GM18505 (cell line): ENCODE data around the gene SEC22A.

Source experiments
- ATAC-seq: cut with Tn5 transposase; IDR thresholded peaks from one replicate; pipeline ENCODE4 v1.9.1; 2021; ENCODE audit not compliant: unreplicated experiment
- POLR2A ChIP-seq: IDR thresholded peaks from 4 replicates; pipeline ENCODE4 v1.6.1; 2011; ENCODE audit warnings: borderline replicate concordance; ENCODE audit not compliant: insufficient read depth, insufficient read length; ENCODE audit errors: extremely low read depth

Gene SEC22A

GRCh38 chr3:123284399-123285010 is 82.8 kb downstream of the SEC22A start:
- ATAC-seq: no peak
- TF ChIP-seq POLR2A: no peak

DNA sequence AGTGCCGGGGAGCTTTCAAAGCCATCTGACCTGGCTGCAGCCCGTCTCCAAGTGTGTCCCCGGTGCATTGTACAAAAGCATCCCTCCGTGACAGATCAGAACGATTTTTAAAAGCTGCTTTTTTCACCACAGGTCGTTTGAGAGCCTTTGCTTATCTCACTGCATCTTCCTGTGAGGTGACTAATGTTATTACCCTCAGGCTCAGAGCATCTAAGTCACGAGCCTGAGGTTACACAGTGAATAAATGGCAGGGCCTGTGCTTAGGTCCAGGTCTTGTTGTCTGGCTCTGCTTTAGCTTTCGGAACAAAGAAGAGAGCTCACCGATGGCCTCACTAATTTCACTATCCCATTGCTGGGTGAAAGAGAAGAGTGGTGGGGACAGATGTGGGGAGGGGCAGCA is 83.3 kb downstream of the SEC22A start:
- TF ChIP-seq POLR2A: no peak
- ATAC-seq: no peak

GRCh38 chr3:123285479-123285878 is 83.7 kb downstream of the SEC22A start:
- no peak for ATAC-seq
- no peak for TF ChIP-seq POLR2A

DNA sequence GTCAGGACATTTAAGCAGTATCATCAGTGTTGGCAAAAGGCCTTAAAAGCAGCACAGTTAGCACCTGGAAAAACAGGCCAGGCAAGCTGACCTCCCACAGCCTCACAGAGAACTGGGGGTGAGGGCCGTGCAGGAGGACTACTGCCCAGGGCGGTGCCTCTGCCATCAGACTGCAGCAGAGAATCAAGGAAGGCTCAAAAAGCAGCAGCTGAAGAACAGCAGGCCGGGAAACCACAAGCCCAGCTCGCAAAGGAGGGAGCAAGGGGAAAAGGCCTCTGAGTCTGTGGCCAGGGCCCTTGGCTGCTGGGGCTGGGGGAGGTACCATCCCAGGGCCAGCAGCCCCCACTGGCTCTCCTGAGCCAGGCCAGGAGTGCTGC is 84.2 kb downstream of the SEC22A start:
- ATAC-seq: no peak
- TF ChIP-seq POLR2A: no peak

DNA sequence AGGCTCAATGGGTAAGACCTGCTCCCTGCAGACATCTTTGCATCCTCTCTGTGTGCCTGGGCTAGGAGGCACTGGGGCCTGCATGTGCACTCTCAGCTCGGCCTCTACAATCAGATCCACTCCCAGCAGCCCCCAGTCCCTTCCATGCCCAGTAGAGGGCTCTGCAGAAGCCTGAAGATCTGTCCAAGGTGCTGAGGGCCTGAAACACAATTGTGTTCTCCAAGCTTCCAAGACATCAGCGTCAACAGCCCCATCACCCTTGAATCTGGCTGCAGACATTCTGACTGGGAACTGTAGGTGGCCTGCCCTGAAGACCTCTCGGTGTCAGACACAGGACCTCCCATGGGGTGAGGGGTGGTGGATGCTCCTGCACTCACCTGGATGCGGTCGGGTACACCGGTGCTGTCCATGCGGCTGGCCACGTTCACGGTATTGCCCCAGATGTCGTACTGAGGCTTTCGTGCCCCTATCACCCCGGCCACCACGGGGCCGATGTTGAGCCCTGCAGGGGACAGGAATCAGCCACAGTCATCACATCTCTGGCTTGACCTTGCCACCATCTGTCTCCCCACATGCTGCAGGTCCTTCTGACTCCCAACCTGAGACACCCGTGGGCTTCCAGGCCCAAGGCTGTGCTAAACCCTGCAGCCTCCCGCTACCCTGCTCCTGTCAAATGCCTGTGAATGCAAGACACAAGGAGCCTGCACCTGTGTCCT is 84.7 kb downstream of the SEC22A start:
- no peak for TF ChIP-seq POLR2A
- ATAC-seq: no peak

GRCh38 chr3:123287051-123287961 is 85.6 kb downstream of the SEC22A start:
- TF ChIP-seq POLR2A: no peak
- no peak for ATAC-seq

GRCh38 chr3:123287962-123288302 is 86.2 kb downstream of the SEC22A start:
- no peak for ATAC-seq
- no peak for TF ChIP-seq POLR2A

GRCh38 chr3:123289391-123290106 is 87.8 kb downstream of the SEC22A start:
- ATAC-seq: no peak
- no peak for TF ChIP-seq POLR2A

DNA sequence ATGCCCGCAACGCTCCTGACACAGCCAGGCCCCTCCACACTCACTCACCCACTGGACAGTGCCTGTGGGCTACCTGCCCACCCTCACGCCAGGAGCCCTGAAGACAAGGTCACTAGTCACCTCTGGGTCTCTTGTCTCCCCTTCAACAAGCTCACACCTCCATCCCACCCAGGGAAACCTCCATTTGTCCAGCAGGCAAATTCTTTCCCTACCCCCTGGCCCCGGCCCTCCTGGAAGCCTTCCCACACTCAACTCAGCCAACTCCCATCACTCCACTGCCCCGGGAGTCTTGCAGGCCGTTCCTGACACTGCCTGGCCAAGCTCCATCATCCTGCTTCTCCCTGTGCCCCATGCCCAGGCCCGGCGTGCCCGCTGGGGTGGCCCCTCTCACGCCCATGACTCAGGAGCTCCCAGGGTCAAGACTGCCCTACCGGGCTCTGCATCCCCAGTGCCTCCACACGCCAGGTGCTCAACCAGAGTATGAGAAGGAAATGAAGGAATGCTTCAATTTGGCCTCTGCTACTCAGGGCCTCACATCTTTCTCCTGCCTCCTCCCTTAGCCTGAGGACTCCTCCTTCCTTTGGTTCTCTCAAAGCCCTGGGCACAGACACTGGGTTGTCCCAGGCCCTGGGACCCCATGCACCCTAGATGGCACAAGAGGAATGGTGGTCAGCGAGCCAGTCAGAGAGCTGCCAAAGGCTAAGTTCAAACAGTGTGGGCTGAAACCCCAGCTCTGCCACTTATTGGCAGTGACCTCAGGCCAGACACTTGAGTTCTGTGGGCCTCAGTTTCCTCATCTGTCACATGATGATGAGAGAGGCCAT is 88.6 kb downstream of the SEC22A start:
- no peak for TF ChIP-seq POLR2A

DNA sequence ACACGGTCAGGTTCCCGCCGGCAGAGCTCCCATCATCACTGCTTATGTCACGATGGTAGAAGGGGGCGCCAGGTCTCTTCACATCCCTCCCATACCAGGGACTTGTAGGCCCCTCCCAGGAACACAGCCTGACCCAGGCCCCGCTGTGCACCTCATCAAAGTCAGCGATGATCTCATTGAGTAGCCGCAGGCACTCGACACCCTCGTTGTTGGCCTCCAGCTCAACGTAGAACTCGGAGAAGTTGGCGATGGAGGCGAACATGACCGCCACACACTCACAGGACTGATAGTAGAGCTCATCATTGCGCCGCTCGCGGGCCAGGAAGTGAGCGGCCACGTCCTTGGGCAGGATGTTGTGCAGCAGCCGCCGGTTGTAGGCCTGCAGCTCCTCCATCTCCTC is 89.2 kb downstream of the SEC22A start:
- TF ChIP-seq POLR2A: no peak
- no peak for ATAC-seq

More for the DNA sequence above, 88.6 kb downstream of the SEC22A start:
- ATAC-seq: no peak

DNA sequence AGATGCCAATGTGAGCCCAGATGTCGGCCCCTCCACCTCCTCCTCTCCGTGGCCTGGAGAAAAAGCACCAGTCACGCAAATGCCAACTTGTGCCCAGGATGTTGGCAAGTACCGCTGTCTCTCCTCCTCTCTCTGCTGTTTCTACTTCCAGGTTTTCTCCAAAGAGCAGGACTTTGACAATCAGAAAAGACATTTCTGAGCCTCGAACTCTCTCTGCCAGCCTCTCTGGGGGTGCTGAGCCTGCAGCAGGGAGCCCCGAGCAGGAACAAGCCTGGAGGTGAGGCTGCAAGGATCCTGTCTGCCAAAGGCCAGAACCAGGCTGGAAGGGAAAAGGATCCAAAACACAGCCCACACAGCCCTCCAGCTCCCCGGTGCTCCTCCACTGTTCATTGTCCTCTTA is 89.7 kb downstream of the SEC22A start:
- TF ChIP-seq POLR2A: no peak

More for the DNA sequence above, 89.7 kb downstream of the SEC22A start:
- ATAC-seq: no peak
